Uterus (tissue), 2 donors: Measurements from ENCODE around the gene AKAP8.
"Not testable (repeated sequence)": the region's sequence is repeated elsewhere in the genome, so short reads cannot be mapped to it uniquely, and the experiment has no call there.

Source experiments
- POLR2A ChIP-seq, 2 donors: fragments of 450-650 bp; IDR thresholded peaks; one replicate each; pipeline ENCODE4 v1.6.1; 2016; ENCODE audit warnings: antibody characterized with exemption in 2 of 2, mild to moderate bottlenecking in 1 of 2, moderate library complexity in 1 of 2
- TF ChIP-seq, protein P1 (sequence below), 4 experiments: fragments of 200-600 bp in 2 of 4; fragments of 450-650 bp in 2 of 4; sonication (generic) in 2 of 4; IDR thresholded peaks; one replicate each; pipeline ENCODE4 v1.5.1; 2016 to 2019; ENCODE audit warnings: antibody characterized with exemption in 4 of 4, mild to moderate bottlenecking in 2 of 4, moderate library complexity in 1 of 4

DNA sequence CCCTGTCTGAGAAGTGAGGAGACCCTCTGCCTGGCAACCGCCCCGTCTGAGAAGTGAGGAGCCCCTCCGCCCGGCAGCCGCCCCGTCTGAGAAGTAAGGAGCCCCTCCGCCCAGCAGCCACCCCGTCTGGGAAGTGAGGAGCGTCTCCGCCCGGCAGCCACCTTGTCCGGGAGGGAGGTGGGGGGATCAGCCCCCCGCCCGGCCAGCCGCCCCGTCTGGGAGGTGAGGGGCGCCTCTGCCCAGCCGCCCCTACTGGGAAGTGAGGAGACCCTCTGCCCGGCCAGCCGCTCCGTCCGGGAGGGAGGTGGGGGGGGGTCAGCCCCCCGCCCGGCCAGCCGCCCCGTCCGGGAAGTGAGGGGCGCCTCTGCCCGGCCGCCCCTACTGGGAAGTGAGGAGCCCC is 16.5 kb downstream of the AKAP8 start:
- TF ChIP-seq POLR2A (IDR thresholded peaks at IDR 0.05) = not testable (repeated sequence)
- TF ChIP-seq, protein P1, sequence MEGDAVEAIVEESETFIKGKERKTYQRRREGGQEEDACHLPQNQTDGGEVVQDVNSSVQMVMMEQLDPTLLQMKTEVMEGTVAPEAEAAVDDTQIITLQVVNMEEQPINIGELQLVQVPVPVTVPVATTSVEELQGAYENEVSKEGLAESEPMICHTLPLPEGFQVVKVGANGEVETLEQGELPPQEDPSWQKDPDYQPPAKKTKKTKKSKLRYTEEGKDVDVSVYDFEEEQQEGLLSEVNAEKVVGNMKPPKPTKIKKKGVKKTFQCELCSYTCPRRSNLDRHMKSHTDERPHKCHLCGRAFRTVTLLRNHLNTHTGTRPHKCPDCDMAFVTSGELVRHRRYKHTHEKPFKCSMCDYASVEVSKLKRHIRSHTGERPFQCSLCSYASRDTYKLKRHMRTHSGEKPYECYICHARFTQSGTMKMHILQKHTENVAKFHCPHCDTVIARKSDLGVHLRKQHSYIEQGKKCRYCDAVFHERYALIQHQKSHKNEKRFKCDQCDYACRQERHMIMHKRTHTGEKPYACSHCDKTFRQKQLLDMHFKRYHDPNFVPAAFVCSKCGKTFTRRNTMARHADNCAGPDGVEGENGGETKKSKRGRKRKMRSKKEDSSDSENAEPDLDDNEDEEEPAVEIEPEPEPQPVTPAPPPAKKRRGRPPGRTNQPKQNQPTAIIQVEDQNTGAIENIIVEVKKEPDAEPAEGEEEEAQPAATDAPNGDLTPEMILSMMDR (IDR thresholded peaks at IDR 0.05) = not testable (repeated sequence)
